ENCODE measurements around the gene LUC7L3. TPM values are rescaled to one million over a fixed set of nuclear protein-coding genes. Genes with fewer than 3 reads are reported as not detected.

LUC7L3 gene
- total RNA-seq, 2 experiments from 2014 or later: 184 to 200 TPM

GRCh38 chr17:50764734-50765149 lies 45.3 kb downstream of the LUC7L3 start:
- H3K9me3 Mint-ChIP-seq: no peaks in the 10 kb centered on the region
- no peaks in the 10 kb centered on the region for H3K36me3 Mint-ChIP-seq
- H3K4me3 Mint-ChIP-seq: no peak overlapping the region
- DNase-seq (no peak), ATAC-seq (ENCODE audit: low read depth) (no peak)
- H3K27ac Mint-ChIP-seq: no peak overlapping the region
- H3K4me1 Mint-ChIP-seq: peaks cover 9% of the 10 kb centered on the region
- peaks cover 10% of the 10 kb centered on the region for H3K27me3 Mint-ChIP-seq
- POLR2A ChIA-PET: no interaction called here

- H3K27ac Mint-ChIP-seq: no peak overlapping the region
- DNase-seq (no peak), ATAC-seq (ENCODE audit: low read depth) (no peak)
- no peak overlapping the region for H3K4me3 Mint-ChIP-seq
- H3K27me3 Mint-ChIP-seq: peaks cover 16% of the 10 kb centered on the region
- no peaks in the 10 kb centered on the region for H3K9me3 Mint-ChIP-seq
- POLR2A ChIA-PET: no interaction called here
- H3K4me1 Mint-ChIP-seq: peaks cover 9% of the 10 kb centered on the region
- H3K36me3 Mint-ChIP-seq: no peaks in the 10 kb centered on the region
Observed at GRCh38 chr17:50765454-50766221, 46.2 kb downstream of the LUC7L3 start.

GRCh38 chr17:50766222-50767023 lies 47.0 kb downstream of the LUC7L3 start:
- ATAC-seq (ENCODE audit: low read depth) (no peak), DNase-seq (no peak)
- POLR2A ChIA-PET: no interaction called here
- Mint-ChIP-seq H3K27ac (no peak overlapping the region), H3K9me3 (no peaks in the 10 kb centered on the region), H3K4me3 (no peak overlapping the region), H3K36me3 (no peaks in the 10 kb centered on the region), H3K4me1 (peaks cover 9% of the 10 kb centered on the region), H3K27me3 (peaks cover 16% of the 10 kb centered on the region)

- Mint-ChIP-seq H3K4me1 (peaks cover 9% of the 10 kb centered on the region), H3K27me3 (peaks cover 16% of the 10 kb centered on the region), H3K27ac (no peak overlapping the region), H3K36me3 (no peaks in the 10 kb centered on the region), H3K9me3 (no peaks in the 10 kb centered on the region), H3K4me3 (no peak overlapping the region)
- POLR2A ChIA-PET: interaction anchor here (1.0 kb wide), 1 partner anchor 13 kb away, joined by 3 read pairs; no protein-coding TSS in a partner anchor
- no peak for ATAC-seq (ENCODE audit: low read depth)
- DNase-seq: no peak
Observed at GRCh38 chr17:50767030-50767429, 47.6 kb downstream of the LUC7L3 start.

- H3K27me3 Mint-ChIP-seq: peaks cover 16% of the 10 kb centered on the region
- POLR2A ChIA-PET: interaction anchor here (0.9 to 1.0 kb wide), 2 partner anchors 12 to 13 kb away, joined by 3 to 4 read pairs; no protein-coding TSS in a partner anchor
- peaks cover 9% of the 10 kb centered on the region for H3K4me1 Mint-ChIP-seq
- H3K4me3 Mint-ChIP-seq: no peak within 1 kb of the TSS
- H3K27ac Mint-ChIP-seq: no peak within 1 kb of the TSS
- H3K36me3 Mint-ChIP-seq: no peaks in the 10 kb centered on the region
- DNase-seq (no peak), ATAC-seq (ENCODE audit: low read depth) (no peak)
- H3K9me3 Mint-ChIP-seq: no peaks in the 10 kb centered on the region
Observed at GRCh38 chr17:50767446-50767845, 48.0 kb downstream of the LUC7L3 start, which contains the start of gene ANKRD40CL. Gene ANKRD40CL (minus strand): TSS chr17:50767518. CDS start chr17:50766913, 605 bp downstream.

- no peak for DNase-seq
- Mint-ChIP-seq H3K4me3 (no peak overlapping the region), H3K36me3 (no peaks in the 10 kb centered on the region), H3K27ac (no peak overlapping the region), H3K27me3 (peaks cover 12% of the 10 kb centered on the region), H3K9me3 (no peaks in the 10 kb centered on the region), H3K4me1 (peaks cover 6% of the 10 kb centered on the region)
- ATAC-seq (ENCODE audit: low read depth): no peak
- POLR2A ChIA-PET: interaction anchor here (0.6 to 0.9 kb wide), 2 partner anchors 13 to 97 kb away, joined by 3 to 4 read pairs; no protein-coding TSS in a partner anchor
Observed at GRCh38 chr17:50768346-50768761, 49.0 kb downstream of the LUC7L3 start.

GRCh38 chr17:50769884-50770283 lies 50.5 kb downstream of the LUC7L3 start:
- no peak overlapping the region for H3K4me3 Mint-ChIP-seq
- ATAC-seq (ENCODE audit: low read depth) (no peak), DNase-seq (no peak)
- peaks cover under 1% of the 10 kb centered on the region for H3K4me1 Mint-ChIP-seq
- H3K9me3 Mint-ChIP-seq: no peaks in the 10 kb centered on the region
- no peaks in the 10 kb centered on the region for H3K36me3 Mint-ChIP-seq
- peaks cover 11% of the 10 kb centered on the region for H3K27me3 Mint-ChIP-seq
- POLR2A ChIA-PET: no interaction called here
- no peak overlapping the region for H3K27ac Mint-ChIP-seq

GRCh38 chr17:50770346-50770745 lies 50.9 kb downstream of the LUC7L3 start:
- Mint-ChIP-seq H3K4me3 (no peak overlapping the region), H3K9me3 (no peaks in the 10 kb centered on the region), H3K27ac (no peak overlapping the region), H3K27me3 (peaks cover 11% of the 10 kb centered on the region), H3K4me1 (no peaks in the 10 kb centered on the region), H3K36me3 (no peaks in the 10 kb centered on the region)
- DNase-seq: no peak
- POLR2A ChIA-PET: no interaction called here
- no peak for ATAC-seq (ENCODE audit: low read depth)

- Mint-ChIP-seq H3K27me3 (peaks cover 11% of the 10 kb centered on the region), H3K27ac (no peak overlapping the region), H3K36me3 (no peaks in the 10 kb centered on the region), H3K4me1 (no peaks in the 10 kb centered on the region), H3K4me3 (no peak overlapping the region), H3K9me3 (no peaks in the 10 kb centered on the region)
- ATAC-seq (ENCODE audit: low read depth): no peak
- no peak for DNase-seq
- POLR2A ChIA-PET: no interaction called here
Observed at GRCh38 chr17:50771991-50772785, 52.8 kb downstream of the LUC7L3 start.

- peaks cover 18% of the 10 kb centered on the region for H3K27me3 Mint-ChIP-seq
- POLR2A ChIA-PET: no interaction called here
- H3K4me3 Mint-ChIP-seq: no peak overlapping the region
- H3K4me1 Mint-ChIP-seq: peaks cover 1% of the 10 kb centered on the region
- no peaks in the 10 kb centered on the region for H3K36me3 Mint-ChIP-seq
- DNase-seq (no peak), ATAC-seq (ENCODE audit: low read depth) (no peak)
- H3K9me3 Mint-ChIP-seq: no peaks in the 10 kb centered on the region
- no peak overlapping the region for H3K27ac Mint-ChIP-seq
Observed at GRCh38 chr17:50774225-50774803, 54.9 kb downstream of the LUC7L3 start.

- Mint-ChIP-seq H3K27ac (no peak overlapping the region), H3K4me3 (no peak overlapping the region), H3K36me3 (no peaks in the 10 kb centered on the region), H3K9me3 (no peaks in the 10 kb centered on the region), H3K27me3 (peaks cover 21% of the 10 kb centered on the region), H3K4me1 (peaks cover 10% of the 10 kb centered on the region)
- POLR2A ChIA-PET: interaction anchor here (0.6 kb wide), 1 partner anchor 26 kb away, joined by 3 read pairs; no protein-coding TSS in a partner anchor
- ATAC-seq (ENCODE audit: low read depth): no peak
- DNase-seq: peak; percentile 0
Observed at GRCh38 chr17:50775926-50776325, 56.5 kb downstream of the LUC7L3 start.

GRCh38 chr17:50778471-50778870 lies 59.1 kb downstream of the LUC7L3 start:
- Mint-ChIP-seq H3K9me3 (no peaks in the 10 kb centered on the region), H3K27me3 (peaks cover 33% of the 10 kb centered on the region), H3K4me3 (no peak overlapping the region), H3K4me1 (peaks cover 17% of the 10 kb centered on the region), H3K36me3 (no peaks in the 10 kb centered on the region), H3K27ac (no peak overlapping the region)
- DNase-seq (no peak), ATAC-seq (ENCODE audit: low read depth) (no peak)
- POLR2A ChIA-PET: interaction anchor here (0.6 to 0.8 kb wide), 2 partner anchors 166 to 1560 kb away, joined by 3 to 4 read pairs; no protein-coding TSS in a partner anchor

All from activated naive CD8-positive, alpha-beta T cell treated with anti-CD3 and anti-CD28 coated beads, Interleukin-2, amount 10 ng/mL, durations not matched to agents 7 days and 5 days (primary cell).